Measurements from ENCODE around the gene IP6K2.

Gene IP6K2

DNA sequence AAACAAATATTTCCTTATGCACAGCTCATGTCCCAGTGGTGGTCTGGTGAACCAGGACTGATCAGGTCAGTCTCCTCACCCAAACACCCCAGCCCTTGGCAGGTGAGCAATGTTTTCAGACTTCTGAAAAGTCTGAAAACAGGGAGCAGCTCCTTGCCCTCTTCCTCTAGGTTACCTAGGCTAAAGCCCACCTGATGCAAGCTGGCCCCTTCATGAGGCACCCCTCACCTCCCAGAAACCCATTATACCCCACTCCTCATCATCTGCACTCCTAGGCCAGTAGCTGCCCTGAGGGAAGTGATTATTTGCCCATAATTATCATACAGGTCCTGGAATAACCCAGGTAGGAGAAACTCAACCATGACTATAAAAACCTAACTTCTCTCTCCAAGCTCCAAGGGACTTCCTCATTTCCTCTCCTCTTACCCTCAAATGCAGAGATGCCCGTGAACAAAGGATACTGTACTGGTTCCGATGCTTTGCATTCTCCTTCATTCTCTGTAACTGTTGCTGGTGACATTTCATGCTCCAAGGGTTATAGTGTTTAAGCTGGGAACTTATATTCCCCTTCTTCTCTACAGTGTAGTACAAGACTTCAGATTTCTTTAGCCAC, 26.1 kb downstream of the IP6K2 start:
- DNase-seq (ENCODE audit: low read depth, low spot score), result no peak

DNA sequence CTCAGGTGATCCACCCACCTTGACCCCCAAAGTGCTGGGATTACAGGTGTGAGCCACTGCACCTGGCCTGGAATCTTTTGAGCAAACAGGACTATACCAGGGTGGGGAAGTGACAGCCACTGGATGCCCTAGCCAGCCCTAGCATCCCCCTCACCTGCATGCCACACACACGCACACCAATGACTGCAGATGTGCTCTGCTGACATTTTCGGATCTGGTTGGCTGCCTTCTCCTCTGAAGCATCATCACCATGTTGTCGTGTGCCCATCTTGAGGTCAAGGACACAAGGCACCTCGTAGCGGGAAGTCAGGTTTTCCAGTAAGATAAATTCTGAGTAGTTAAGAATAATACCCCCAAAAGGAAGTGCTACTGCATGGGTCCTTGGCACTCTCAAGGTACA, 27.6 kb downstream of the IP6K2 start:
- no peak for DNase-seq (ENCODE audit: low read depth, low spot score)

DNA sequence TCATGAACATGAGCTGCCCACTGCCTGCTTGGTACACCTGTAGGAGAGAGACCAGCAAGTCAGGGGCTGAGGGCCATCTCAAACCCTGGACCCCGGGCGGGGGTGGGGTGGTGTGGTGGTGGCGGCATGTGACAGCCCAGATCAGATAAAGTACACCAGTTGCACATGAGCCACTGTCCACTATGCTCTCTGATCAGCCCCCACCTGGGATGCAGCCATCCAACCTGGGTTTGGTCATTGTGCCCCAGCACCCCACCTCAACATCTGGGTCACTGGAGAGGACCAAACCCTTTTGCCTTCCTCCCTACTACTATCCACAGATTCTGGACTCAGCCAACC, 28.3 kb downstream of the IP6K2 start:
- no peak for DNase-seq (ENCODE audit: low read depth, low spot score)

DNA sequence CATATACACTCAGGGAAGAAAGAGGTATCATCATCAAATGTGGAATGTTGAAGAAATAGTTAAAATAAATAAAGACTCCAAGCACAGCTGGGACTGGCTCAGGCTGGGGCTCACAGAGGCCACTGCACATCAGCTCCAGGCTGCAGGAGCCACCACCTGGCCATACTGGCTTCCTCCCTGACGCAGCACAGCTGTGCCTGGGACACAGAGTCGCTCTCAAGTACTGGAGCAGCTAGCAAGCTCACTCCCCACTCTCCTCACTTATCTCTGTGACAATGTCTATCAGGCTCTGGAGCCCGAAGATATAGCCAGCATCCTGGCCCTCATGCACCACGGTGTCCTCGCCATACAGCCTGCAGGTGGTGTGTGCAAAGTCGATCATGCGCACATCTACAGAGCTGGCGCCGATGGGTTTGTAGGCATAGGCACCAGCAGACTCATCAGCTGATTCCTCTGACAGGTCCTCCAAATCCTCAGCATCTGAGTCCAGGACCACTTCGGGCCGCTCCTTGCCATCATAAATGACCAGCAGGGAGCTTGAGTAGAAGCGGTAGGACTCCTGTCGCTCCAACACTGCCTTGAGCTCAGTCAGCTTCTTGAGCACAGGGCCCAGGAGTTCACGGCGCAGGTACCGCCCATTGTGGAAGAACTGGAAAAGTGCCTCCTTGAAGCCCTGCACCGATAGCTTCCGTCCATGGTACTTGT, 28.8 kb downstream of the IP6K2 start:
- no peak for DNase-seq (ENCODE audit: low read depth, low spot score)

DNA sequence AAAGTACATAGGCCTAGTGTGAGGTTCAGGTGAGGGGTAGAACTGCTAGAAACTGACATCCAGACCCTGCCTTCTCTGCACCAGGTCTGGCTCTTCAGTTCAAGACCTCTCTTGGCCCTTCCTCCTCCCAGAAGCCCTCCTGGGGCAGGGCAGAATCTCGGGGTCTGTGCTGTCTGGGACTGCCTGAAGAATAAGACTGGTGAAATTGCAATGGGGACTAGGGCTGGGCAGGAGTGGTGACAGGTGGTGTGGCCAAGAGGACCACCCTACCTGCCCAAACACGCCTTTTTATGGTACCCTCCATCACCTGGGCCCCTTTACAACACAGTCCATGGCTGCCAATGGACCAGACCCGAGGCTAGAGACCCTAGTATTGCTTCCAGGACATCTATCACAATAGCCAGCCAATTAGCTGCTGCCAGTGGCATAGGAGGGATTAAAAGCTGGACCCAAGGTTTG, 29.8 kb downstream of the IP6K2 start:
- no peak for DNase-seq (ENCODE audit: low read depth, low spot score)

DNA sequence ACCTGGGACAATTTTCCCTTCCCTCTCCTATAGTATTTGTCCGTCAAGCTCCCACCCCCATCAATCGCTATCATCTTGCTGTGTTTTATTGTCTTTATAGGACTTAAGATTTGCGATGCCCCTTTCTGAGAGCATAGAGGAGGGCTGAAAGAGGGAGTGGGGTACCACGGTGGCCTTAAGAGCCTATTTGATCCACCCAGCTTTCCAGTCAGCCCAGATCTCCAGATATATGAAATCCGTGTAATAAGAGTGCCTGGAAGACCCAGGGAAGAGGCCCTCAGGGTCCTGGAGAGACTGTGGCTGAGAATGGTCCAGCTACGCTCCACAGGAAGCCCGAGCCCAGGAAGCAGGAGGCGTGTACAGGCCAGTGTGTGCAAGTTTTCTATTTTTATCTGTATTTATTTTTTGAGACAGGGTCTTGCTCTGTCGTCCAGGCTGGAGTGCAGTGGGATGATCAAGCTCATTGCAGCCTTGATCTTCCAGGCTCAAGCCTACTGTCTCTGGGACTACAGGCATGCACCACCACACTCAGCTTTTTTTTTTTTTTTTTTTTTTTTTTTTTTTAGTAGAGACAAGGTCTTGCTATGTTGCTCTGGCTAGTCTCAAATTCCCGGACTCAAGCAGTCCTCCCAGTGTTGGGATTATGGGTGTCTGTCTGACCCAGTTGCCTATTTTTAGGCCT, 30.3 kb downstream of the IP6K2 start:
- no peak for DNase-seq (ENCODE audit: low read depth, low spot score)

DNA sequence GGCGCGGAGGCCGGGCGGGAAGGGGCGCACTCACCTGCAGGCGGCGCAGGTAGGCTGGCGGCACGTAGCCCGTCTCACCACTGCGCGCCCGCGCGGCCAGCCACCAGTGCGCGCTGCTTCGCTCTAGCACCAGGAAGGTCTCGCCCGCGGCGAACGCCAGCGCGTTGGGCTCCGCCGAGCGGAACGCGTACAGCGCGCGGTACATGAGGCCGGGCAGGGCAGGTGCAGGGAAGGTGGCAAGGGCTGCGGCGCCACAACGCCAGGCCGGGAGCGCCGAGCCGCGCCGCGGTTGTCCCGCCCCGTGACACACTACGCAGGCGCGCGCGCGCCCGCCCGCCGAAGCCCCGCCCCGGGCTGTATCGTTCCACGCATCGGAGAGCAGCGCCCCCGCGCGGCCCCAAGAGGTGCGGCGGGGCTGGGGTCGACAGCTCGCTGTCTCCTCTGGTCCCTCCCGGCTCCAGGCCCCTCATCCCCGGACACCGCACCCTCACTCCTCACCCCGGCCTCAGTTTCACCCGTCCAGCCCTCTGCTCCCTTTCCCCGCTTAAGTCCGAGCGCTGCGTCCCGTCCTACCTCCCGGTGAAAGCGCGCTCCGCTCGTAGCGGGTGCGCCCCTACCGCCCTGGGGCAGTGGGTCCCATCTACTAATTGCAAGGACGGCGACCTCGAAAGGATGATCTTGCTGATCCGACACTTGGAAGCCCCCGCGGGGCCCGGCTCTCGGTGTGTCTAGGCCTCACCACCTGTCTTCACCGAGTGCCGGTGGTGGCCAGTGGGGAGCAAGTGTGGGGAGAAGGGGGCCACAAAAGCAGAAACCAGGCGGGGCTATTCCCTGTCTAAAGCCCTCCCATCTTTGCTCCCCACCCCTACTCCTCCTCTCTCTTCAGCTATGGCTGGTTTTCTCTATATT, 31.2 kb downstream of the IP6K2 start, which contains the start of gene NCKIPSD:
TSS of gene NCKIPSD (minus strand) at position 313 of the 909 bp plus-strand sequence. CDS start at position 205, 108 bp downstream.
- no peak for DNase-seq (ENCODE audit: low read depth, low spot score)

DNA sequence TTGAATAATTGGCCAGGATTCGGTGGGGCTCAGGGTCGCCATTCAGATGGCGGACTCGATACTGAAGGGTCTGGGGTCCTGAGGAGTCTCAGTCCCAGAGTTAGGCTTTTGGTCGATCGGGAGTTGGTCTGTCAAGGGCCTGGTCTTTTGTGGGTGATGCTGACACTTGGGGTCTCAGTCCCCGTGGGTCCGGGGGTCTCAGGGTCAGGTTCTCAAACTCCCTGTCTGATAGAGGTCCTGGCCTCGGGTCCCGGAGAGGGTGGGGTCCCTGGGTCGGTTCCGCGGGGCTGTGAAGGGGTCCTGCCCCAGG, 31.8 kb downstream of the IP6K2 start:
- no peak for DNase-seq (ENCODE audit: low read depth, low spot score)

DNA sequence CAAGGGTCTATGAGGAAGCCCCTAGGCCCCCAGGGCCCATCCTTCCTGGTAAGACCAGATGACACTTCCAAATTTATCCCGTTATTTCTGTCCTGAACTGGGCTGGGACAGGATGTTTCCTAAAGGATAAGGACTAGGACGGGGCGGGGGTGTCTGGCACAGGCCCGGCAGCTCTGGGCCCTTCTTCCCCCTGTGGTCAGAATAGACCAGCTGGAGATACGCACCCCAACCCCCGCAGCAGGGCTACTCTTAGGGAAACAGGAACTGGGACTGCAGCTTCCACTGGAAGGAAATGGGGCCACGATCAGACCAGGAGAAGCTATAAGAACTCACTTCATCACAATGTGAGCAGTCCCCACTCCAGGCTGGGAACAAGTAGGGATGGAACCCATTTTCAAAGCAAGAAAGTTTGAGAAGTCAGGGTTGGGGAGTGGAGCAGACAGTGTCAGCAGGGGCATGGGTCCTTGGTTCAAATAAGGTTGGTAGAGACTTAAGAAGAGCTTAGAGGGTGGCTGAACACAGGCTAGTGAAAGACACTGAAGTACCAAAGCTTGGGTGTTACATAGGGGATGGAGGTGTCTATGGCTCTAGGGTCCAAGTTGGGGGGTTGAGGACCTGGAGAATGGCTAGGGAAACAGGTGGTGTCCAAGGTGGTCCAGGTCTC, 32.4 kb downstream of the IP6K2 start:
- no peak for DNase-seq (ENCODE audit: low read depth, low spot score)

DNA sequence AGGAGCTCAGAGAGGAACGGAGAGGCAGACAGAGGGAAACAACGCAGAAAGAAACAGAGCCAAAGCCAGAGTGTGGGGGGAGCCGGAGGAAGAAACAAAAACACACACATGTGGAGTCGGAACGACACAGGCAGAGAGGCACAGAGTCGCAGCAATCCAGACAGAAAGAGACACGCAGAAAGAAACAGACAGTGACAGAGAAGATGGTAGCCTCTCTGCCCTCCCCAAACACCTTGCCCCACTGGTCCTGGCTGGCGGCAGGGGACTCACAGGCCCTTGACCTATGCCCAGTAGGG, 33.0 kb downstream of the IP6K2 start:
- DNase-seq (ENCODE audit: low read depth, low spot score), result no peak

DNA sequence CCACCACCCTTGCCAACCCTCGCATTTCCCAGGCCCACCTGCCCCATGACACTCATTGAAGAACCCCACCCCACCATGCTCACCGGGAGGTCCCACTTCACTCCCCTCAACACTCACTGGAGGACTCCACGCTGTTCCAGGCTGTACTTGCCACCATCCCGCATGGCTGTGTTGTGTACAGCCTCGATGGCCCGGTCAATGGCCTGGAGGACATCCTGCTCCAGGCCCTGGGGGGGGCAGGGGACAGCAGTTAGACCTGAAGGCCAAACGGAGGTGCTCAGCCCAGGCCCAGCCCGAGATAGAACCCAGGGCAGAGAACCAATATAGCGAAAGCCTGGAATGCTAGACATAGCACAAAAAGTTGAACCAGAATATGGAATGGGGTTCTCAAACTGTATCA, 34.2 kb downstream of the IP6K2 start:
- no peak for DNase-seq (ENCODE audit: low read depth, low spot score)

DNA sequence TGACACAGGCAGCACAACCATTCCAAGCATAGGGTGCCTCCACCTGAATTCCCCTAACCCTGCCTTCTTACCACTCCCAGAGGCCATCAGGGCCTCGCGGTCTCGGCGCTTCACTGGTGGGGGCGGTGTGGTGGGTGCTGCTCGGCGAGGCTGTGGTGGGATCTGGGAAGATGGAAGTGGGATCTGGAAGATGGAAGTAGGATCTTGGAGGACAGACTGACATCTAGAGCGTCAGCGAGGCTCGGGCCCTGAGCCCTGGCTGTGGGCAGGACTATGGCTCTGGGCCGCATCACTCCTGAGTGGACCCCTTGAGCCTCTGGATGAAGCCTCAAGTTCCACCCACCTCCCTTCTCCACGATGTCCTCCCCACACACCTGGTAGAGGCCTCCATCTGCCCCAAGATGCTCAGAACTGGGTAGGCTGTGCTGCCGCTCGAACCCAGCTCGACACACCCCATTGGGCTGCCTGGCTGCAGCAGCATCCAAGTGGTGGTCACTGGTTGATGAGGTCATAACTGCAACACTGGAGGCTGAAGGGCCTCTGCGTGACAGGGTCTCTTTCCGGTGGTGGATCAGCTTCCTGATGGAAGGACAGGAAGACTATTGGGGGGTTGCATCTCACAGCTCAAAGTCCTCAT, 34.9 kb downstream of the IP6K2 start:
- no peak for DNase-seq (ENCODE audit: low read depth, low spot score)

DNA sequence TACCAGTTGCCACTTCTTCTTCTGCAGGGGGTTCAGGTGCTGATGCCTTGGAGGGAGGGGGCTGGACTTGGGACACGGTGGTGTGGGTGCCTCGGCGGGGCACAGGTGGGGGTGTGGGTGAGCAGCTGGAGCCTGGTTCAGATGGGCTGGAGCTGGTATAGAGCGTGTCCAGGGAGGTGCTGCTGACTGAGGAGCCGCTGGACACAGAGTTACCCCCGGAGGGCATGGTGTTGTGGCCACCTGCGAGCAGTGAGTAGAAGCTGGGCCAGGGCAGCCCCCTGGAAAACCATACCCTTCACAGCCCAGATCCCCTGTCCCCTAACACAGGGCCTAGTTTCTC, 35.5 kb downstream of the IP6K2 start:
- DNase-seq (ENCODE audit: low read depth, low spot score), result no peak

DNA sequence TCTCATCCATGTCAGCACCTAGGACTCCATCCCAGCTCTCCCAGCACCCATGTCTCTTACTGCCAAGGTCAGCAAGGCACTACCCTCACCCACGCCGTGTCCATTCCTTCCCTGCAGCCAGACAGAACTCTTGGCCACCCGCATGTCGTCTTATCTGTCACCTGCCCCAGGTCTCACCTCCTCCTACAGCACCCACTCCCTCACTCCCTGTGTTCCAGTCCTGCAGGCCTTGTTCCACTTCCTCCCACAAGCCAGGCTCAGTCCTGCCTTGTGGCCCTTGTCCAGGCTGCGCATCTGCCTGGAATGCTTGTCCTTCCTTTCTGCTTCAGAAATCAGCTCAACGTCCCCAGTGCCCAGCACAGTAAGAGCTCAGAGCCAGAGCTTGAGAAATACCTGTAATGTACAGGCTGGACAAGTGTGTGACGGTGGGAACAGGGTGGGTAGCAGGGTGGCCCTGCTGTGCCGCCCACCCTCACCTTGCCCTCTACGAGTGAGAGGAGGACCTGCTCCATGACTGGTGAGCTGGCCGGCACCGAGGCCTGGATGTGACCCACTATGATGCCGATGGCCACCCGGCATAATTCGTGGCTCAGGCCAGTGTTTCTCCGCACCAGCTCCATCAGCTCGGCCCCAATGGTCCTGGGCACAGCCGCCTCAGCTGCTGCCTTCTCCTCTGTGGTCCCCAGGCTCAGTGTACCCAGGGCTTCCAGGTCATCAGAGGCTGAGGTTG, 36.0 kb downstream of the IP6K2 start:
- DNase-seq (ENCODE audit: low read depth, low spot score), result no peak

DNA sequence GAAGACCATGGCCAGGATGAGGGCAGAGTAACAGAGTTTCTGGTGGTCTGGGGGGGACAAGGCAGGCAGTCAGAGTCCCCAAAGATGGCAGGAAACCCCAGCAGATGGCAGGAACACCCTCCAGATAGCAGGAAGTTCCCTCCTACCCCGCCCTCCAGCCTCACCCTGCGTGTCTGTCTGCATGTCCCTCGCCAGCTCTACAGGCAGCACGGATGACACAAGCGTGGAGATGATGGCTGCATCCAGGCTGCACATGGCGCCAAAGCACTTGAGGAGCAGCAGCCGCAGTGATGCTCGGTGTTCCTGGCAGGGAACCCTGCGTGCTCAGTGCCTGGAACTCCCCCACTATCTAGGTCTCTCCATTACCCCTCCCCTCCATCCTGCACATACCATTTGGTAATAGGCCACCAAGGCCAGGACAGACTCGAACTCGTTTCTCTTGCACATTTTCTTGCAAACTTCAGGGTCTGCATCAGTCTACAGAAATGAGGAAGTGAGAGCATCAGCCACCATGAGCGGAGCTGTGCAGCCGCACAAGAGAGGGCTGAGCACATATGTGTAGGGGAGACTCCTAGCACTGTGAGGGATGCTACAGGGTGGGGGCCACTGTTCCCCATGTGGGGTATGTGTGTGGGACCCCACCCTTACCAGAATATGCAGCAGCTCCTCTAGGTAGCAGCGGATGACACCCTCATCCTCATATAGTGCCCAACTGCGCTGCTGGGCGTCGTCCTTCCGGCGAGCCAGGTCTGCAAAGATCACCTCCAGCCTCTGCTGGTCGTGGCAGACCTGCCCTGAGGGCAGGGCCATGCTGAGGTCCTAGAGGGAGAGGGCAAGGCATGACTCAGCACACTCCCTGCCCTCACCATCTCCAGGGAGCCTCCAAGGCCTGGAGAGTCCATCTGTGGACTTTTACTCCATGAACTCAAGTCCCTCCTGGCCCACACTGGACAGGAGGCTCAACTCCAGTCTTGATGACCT, 37.3 kb downstream of the IP6K2 start:
- DNase-seq (ENCODE audit: low read depth, low spot score), result no peak

DNA sequence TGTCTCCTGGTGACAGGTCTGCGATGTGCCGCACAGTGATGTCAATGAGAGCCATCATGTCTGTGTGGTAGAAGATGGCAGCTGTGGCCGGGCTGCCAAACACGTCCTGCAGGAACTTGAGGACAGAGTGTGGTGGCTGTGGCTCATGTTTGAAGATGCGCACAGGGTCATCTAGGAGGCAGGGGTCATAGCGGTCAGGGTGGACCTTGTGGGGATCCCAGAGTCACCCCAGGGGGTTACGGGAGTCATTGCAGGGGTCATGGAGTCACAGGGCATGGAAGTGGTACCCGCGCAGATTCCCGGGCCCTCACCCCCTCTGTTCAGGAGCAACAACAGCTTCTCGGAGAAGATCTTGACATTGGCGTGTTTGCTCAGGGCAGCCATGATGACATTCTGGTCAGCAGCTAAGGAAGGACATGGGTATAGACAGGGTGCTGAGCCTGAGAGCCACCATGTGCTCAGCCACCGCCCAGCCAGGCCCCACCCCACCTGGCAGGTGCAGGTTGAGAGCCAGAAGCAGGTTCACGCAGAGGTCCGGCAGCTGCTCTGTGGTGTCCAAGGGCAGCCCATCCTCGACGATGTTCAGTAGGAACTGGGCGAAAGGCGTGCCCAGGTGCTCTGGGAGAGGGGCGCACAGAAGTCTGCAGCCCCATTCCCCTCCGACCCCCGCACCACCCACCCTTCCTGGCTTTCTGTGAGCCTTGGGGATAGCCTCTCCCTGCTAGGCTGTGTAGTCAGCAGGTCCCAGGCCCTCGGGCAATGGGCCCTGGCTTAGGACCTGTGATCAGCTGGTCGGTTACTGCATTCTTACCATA, 38.2 kb downstream of the IP6K2 start:
- no peak for DNase-seq (ENCODE audit: low read depth, low spot score)

DNA sequence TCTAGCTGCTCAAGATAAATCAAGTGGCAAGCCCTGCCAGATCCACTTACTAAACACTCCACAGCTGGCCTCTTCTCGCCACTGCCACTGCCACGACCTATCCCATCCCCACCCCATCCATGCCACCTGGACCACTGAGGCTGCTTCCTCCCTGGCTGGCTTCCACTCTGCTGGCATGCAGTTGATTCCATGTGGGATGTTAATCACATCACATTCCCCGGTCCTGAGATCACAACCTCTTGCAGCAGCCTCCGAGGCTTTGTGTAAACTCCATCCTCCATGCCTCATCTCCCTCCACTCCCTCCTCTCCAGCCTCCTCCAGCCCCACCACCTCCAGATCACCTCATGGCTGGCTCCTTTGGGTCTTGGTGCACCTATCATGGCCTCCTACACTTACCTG, 39.0 kb downstream of the IP6K2 start:
- DNase-seq (ENCODE audit: low read depth, low spot score), result no peak

DNA sequence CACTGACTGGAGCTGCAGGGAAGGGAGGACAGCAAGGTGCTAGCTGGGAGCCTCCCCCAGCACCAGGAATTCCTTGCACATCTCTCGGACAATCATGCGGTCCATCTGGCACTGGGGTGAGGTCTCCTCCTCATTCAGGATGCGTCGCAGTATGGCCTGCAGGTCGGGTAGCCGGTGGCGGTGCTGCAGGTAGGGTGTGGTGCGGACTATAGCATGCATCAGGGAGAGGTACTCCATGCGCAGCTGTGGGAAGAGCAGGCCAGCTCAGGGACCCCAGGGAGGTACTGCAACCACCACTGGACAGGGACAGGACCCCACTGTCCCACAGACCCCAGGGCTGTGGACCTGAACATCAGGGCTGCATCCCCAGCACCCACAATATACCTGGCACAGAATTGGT, 42.5 kb downstream of the IP6K2 start:
- DNase-seq (ENCODE audit: low read depth, low spot score), result no peak

DNA sequence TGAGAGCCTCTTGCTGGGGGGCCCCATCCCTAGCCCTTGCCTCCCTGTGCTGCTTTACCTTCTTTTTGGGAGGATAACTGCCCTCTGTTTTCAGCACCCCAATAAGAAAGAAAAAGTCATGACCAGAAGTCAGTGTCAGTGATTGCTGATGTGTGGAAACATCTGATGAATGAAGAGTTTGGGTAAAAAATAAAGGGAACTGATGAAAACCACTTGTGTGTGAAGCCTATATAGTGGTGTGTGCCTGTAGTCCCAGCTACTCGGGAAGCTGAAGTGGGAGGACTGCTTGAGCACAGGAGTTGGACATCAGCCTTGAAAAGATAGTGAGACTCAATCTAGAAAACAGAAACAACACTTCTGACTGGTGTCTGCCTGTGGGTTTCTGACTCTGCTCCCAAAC, 44.5 kb downstream of the IP6K2 start:
- DNase-seq (ENCODE audit: low read depth, low spot score), result no peak
